Panc1 (cell line): ENCODE data around the gene LRRC56. TPM values are rescaled to one million over a fixed set of nuclear protein-coding genes. Genes with fewer than 3 reads are reported as not detected.

ENCODE experiments used
- ATAC-seq: fragments of 200-7000 bp; cut with Tn5 transposase; 2 replicates; pipeline ENCODE4 v1.9.1; 2020; ENCODE audit warnings: mild to moderate bottlenecking, moderate library complexity
- BruUV-seq: library from RNA; stranded (reverse); fragments of 400-500 nt; replicated peaks from 2 replicates; lab custom pipeline; 2021; lab: Mats Ljungman, UMichigan
- CTCF ChIA-PET: fragments of 300-600 bp; sonication (Branson Sonifier 250); formaldehyde crosslinking; loops from one replicate; lab custom pipeline; 2022; ENCODE audit warnings: antibody characterized with exemption; lab: Charles Lee
- POLR2A ChIA-PET: fragments of 300-600 bp; sonication (Branson Sonifier 250); formaldehyde crosslinking; loops from one replicate; lab custom pipeline; 2022; ENCODE audit warnings: antibody characterized with exemption; lab: Charles Lee
- DNase-seq: peaks from one replicate; pipeline ENCODE4 v3.0.0-alpha.2; 2010; ENCODE audit warnings: low read depth, low spot score
- H3K27ac ChIP-seq: 2 replicates; pipeline ENCODE4 v1.5.1; 2011; ENCODE audit warnings: mild to moderate bottlenecking, low read length, inconsistent platforms
- H3K27me3 ChIP-seq: fragments of 200-500 bp; sonication (Bioruptor generic); 2 replicates; pipeline ENCODE4 v1.6.0; 2014; ENCODE audit warnings: low read length, inconsistent platforms; ENCODE audit not compliant: control insufficient read depth, insufficient read depth
- H3K36me3 ChIP-seq: fragments of 200-500 bp; sonication (Bioruptor generic); 2 replicates; pipeline ENCODE4 v1.5.1; 2014; ENCODE audit warnings: inconsistent platforms, mild to moderate bottlenecking, low read length, moderate library complexity; ENCODE audit not compliant: control insufficient read depth, insufficient read depth
- H3K4me1 ChIP-seq: 2 replicates; pipeline ENCODE4 v1.5.1; 2011; ENCODE audit warnings: inconsistent platforms, mild to moderate bottlenecking, low read length, moderate library complexity; ENCODE audit not compliant: control insufficient read depth, insufficient read depth
- H3K4me3 ChIP-seq, 2 experiments: 2 replicates each; pipeline ENCODE4 v1.5.1; 2011 to 2012; ENCODE audit warnings: low read depth in 2 of 2, low read length in 2 of 2, mild to moderate bottlenecking in 2 of 2, inconsistent platforms in 1 of 2, moderate library complexity in 1 of 2
- H3K9me3 ChIP-seq: fragments of 200-500 bp; sonication (Bioruptor generic); 2 replicates; pipeline ENCODE4 v1.5.1; 2014; ENCODE audit warnings: low read depth, mild to moderate bottlenecking, inconsistent platforms, low read length, moderate library complexity; ENCODE audit not compliant: control insufficient read depth, insufficient read depth
- CTCF ChIP-seq: fragments of 450-650 bp; IDR thresholded peaks from 2 replicates; pipeline ENCODE4 v1.5.1; 2017; ENCODE audit warnings: mild to moderate bottlenecking
- POLR2AphosphoS5 ChIP-seq: IDR thresholded peaks from 2 replicates; pipeline ENCODE4 v1.6.1; 2012; ENCODE audit warnings: mild to moderate bottlenecking, low read depth, low read length, moderate library complexity
- REST ChIP-seq, 2 experiments: IDR thresholded peaks; 2 replicates each; pipeline ENCODE4 v1.6.1; 2011 to 2012; ENCODE audit warnings: low read depth in 2 of 2, control low read depth in 1 of 2, low read length in 1 of 2, mild to moderate bottlenecking in 1 of 2, moderate library complexity in 1 of 2; ENCODE audit not compliant: insufficient read depth in 1 of 2
- SIN3A ChIP-seq: IDR thresholded peaks from 2 replicates; pipeline ENCODE4 v1.6.1; 2012; ENCODE audit warnings: low read depth, mild to moderate bottlenecking, low read length, moderate library complexity, borderline replicate concordance; ENCODE audit not compliant: insufficient read depth
- TCF7L2 ChIP-seq: IDR thresholded peaks from 2 replicates; pipeline ENCODE4 v1.6.1; 2011; ENCODE audit warnings: mild to moderate bottlenecking, low read depth, low read length, inconsistent platforms
- in situ Hi-C: cut with HindIII; loops from 2 replicates; pipeline ENCODE4 v1.10.0; 2016; ENCODE audit warnings: low sequenced_read_pairs, low pct_unique_long_range_greater_than_20kb
- intact Hi-C: fragments of 100-400 bp; cut with micrococcal nuclease; formaldehyde crosslinking; loops from one replicate; pipeline ENCODE4 v1.10.0; 2022; ENCODE audit not compliant: unreplicated experiment
- total RNA-seq: library from RNA; stranded (reverse); gene quantifications from one replicate; pipeline ENCODE4 v1.2.1, GENCODE V29; 2021; ENCODE audit not compliant: unreplicated experiment

Gene LRRC56
- total RNA-seq, 1 experiment from 2014 or later = 9.8 TPM

- DNase-seq (peak; percentile 87), ATAC-seq (peak; percentile 99)
- TF ChIP-seq SIN3A (peak; percentile 92; the same call in 1 of the 2 replicates), POLR2AphosphoS5 (peak; percentile 67; the same call in 1 of the 2 replicates), TCF7L2 (peak; percentile 62; the same call in 1 of the 2 replicates), CTCF (peak; percentile 100), REST (IDR thresholded peaks at IDR 0.05; ENCODE audit: insufficient read depth in 1 of 2, low read depth in 2 of 2, low read length in 1 of 2) (no peak)
- CTCF ChIA-PET = interaction anchor here (0.6 to 1.6 kb wide), 8 partner anchors 14 to 197 kb away, joined by 3 to 11 read pairs (median 4); no protein-coding TSS in a partner anchor
- peak overlapping the region; percentile 35 to 73 for H3K4me3 ChIP-seq
- POLR2A ChIA-PET = interaction anchor here (0.5 to 1.3 kb wide), 4 partner anchors 12 to 375 kb away, joined by 3 to 5 read pairs (median 4); partner anchors contain the start of gene HRAS
- BruUV-seq = no TSS peak
- intact Hi-C loops = loop anchor here (5.0 kb wide), 1 partner anchor 66 kb away; the partner anchor contains the start of gene PTDSS2
- peaks cover 6% of the 10 kb centered on the region; the same call in 1 of the 2 replicates for H3K4me1 ChIP-seq
- no peaks in the 10 kb centered on the region for H3K27me3 ChIP-seq
- no peaks in the 10 kb centered on the region for H3K36me3 ChIP-seq
- in situ Hi-C loops = no loop called here
- H3K27ac ChIP-seq = peak overlapping the region; percentile 77
- H3K9me3 ChIP-seq = peaks cover 3% of the 10 kb centered on the region; the same call in 1 of the 2 replicates
These were observed 18.7 kb upstream of the LRRC56 start for GRCh38 chr11:518463-519202.

DNA sequence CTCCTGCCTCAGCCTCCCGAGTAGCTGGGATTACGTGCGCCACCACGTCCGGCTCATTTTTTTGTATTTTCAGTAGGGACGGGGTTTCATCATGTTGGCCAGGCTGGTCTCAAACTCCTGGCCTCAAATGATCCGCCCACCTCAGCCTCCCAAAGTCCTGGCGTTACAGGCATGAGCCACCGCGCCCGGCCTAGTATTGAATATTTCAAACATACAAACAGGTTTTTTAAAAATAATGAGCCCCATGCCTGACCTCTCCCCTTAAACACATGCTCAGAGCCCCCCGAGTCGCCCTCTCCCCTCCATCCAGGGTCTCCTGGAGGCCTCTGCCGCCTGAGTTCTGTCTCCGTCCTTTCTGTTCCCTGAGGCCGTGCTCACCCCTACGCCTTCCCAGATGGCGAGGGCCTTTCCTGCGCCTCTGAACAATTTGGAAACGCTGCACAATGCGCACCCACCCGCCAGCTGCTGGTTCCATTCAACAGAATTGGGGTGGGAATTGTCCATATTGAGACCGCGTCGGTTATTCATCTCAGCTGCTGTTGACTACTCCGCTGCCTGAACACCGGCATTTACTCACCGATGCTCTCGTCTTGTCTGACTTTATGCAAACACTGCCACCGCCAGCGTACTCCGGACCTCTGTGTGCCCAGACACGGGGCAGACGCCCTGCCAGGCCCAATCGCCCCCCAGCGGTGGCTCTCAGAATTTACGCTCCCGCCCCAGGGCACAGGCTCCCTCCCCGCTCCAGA is 16.7 kb upstream of the LRRC56 start:
- no peak for TF ChIP-seq SIN3A
- no peak for TF ChIP-seq TCF7L2
- no peak for TF ChIP-seq POLR2AphosphoS5
- no peak for TF ChIP-seq CTCF
- TF ChIP-seq REST (IDR thresholded peaks at IDR 0.05; ENCODE audit: insufficient read depth in 1 of 2, low read depth in 2 of 2, low read length in 1 of 2) = no peak
- Histone ChIP-seq H3K4me3 (no peak overlapping the region), H3K36me3 (no peaks in the 10 kb centered on the region), H3K4me1 (peaks cover 6% of the 10 kb centered on the region; the same call in 1 of the 2 replicates), H3K27ac (no peak overlapping the region), H3K9me3 (peaks cover 3% of the 10 kb centered on the region; the same call in 1 of the 2 replicates), H3K27me3 (no peaks in the 10 kb centered on the region)
- ATAC-seq = no peak
- ChIA-PET POLR2A (interaction anchor here (1.7 kb wide), 1 partner anchor 12 kb away, joined by 8 read pairs; no protein-coding TSS in a partner anchor), CTCF (no interaction called here)
- no TSS peak for BruUV-seq
- in situ Hi-C loops (no loop called here), intact Hi-C loops (no loop called here)
- DNase-seq = no peak
